Activated CD8-positive, alpha-beta memory T cell treated with anti-CD3 and anti-CD28 coated beads, Interleukin-2, amount 50 U/mL, for 1 hour (primary cell): ENCODE data around the gene KIF21A.

ENCODE experiments used
- DNase-seq: peaks from one replicate; pipeline ENCODE4 v3.0.0-alpha.2; 2020; ENCODE audit errors: extremely low read depth

KIF21A gene

DNA sequence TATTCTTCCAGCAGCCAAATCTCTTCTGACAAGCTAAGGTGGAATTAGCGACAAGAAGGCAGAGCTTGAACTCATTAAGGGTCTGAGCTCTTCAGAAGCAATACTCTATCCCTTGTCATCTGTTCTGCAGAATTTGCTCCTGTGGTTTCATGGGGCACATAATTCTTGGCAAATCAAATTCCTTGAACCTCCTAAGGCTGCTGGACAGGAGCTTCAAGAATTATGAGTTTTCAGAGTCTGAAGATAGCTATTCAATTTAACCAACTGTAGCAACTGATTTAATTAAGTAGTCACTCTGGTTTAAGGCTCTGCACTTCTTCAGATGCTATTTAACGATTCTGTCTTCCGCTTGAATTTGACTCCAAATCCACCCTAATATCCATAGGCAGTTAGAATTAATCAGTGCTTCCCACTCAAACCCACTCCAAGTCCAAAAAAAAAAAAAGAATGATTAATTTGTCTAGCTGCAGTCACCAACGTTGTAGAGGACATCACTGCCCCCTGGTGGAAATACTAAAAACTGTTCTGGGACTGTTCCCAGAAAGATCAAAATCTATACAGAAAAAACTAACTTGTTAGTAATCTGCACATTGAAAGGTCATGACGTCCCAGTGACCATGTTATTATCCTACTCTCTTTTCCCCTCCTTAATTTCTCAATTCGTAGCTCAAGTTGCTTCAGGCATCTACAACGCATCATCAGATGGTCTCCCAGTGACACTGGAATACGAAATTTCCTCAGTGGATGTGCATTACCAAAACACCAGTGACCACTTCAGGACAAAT, 169.9 kb downstream of the KIF21A start:
- peak; percentile 1 for DNase-seq

GRCh38 chr12:39269492-39269891, 173.4 kb downstream of the KIF21A start:
- no peak for DNase-seq

DNA sequence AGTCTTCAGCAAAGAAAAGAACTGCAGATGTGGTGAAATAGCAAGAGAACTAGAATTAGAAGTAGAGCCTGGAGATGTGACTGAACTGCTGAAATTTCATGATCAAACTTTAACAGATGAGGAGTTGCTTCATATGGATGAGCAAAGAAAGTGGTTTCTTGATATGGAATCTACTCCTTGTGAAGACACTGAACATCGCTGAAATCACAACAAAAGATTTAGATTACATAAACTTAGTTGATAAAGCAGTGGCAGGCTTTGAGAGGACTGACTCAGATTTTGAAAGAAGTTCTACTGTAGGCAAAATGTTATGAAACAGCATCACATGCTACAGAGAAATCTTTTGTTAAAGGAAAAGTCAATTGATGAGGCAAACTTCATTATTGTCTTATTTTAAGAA, 175.0 kb downstream of the KIF21A start:
- no peak for DNase-seq

DNA sequence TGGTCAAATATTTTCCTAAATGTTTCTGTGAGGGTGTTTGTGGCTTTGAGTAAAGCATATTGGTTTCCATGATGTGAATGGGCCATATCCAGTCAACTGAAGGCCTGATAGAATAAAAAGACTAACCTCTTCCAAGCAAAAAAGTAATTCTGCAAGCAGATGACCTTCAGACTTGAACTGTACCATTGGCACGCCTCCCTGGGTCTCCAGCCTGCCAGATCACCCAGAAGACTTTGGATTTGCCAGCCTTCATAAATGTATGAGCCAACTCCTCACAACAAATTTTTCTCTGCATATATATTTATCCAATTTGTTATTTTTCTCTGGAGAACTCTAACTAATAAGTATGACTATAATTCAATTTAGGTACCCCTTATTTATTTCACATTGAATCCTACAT, 190.3 kb downstream of the KIF21A start:
- no peak for DNase-seq
